Retinal pigment epithelial cell (primary cell): ENCODE data around the gene CD34.
A peak's percentile ranks its signal among the peaks of the same experiment; 100 is the strongest.
"Not testable (repeated sequence)": the region's sequence is repeated elsewhere in the genome, so short reads cannot be mapped to it uniquely, and the experiment has no call there.

Source experiments
- DNase-seq: peaks from one replicate; pipeline ENCODE4 v3.0.0-alpha.2; 2010; ENCODE audit warnings: low read depth
- H3K4me3 ChIP-seq: 2 replicates; pipeline ENCODE4 v1.5.1; 2011; ENCODE audit warnings: mild to moderate bottlenecking, low read length, control low read depth, moderate library complexity
- CTCF ChIP-seq: conservative IDR thresholded peaks from 2 replicates; pipeline ENCODE4 v1.5.1; 2011; ENCODE audit warnings: low read depth, low read length, control low read depth, inconsistent platforms

Gene CD34

GRCh38 chr1:207946756-207947155 is 35.8 kb upstream of the CD34 start:
- H3K4me3 ChIP-seq = no peak overlapping the region
- TF ChIP-seq CTCF = no peak
- no peak for DNase-seq

- H3K4me3 ChIP-seq = no peak overlapping the region
- DNase-seq = no peak
- TF ChIP-seq CTCF = no peak
These were observed 33.6 kb upstream of the CD34 start for GRCh38 chr1:207944571-207944970.

GRCh38 chr1:207942337-207942741 is 31.4 kb upstream of the CD34 start:
- DNase-seq, H3K4me3 ChIP-seq: not testable (repeated sequence)

GRCh38 chr1:207941665-207942064 is 30.7 kb upstream of the CD34 start:
- no peak overlapping the region for H3K4me3 ChIP-seq
- no peak for TF ChIP-seq CTCF
- peak; percentile 22 for DNase-seq

- no peak for TF ChIP-seq CTCF
- no peak overlapping the region for H3K4me3 ChIP-seq
- no peak for DNase-seq
These were observed 27.1 kb upstream of the CD34 start for GRCh38 chr1:207938016-207938415.

- no peak overlapping the region for H3K4me3 ChIP-seq
- no peak for TF ChIP-seq CTCF
- DNase-seq = no peak
These were observed 26.3 kb upstream of the CD34 start for GRCh38 chr1:207937204-207937603.

GRCh38 chr1:207935166-207935583 is 24.2 kb upstream of the CD34 start:
- TF ChIP-seq CTCF = no peak
- no peak overlapping the region for H3K4me3 ChIP-seq
- DNase-seq = no peak
